Measurements from ENCODE around the gene CPVL. TPM values are rescaled to one million over a fixed set of nuclear protein-coding genes. Genes with fewer than 3 reads are reported as not detected.

Gene CPVL
- total RNA-seq, 1 donor from 2014 or later, result 22.2 TPM

DNA sequence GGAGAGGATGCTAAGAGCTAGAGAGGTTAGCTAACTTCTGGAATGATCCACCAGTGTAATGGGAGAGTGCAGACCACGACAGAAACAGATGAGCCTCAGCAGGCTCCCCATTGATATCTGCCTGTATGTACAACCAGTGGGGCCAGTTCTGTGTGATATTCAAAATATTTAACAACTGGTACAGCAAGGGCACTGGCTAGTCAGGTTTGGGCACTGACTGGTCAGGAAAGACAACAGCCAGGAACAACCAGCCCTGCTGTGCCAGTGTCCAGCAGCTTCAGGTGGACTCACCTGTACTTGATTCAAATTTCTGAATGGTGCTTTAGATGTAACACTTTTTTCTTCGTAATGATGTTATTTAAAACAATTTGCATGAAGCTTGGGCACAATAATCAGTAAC, 182.3 kb downstream of the CPVL start:
- Mint-ChIP-seq H3K27ac (ENCODE audit: unreplicated experiment) (no peak overlapping the region), H3K36me3 (ENCODE audit: low read depth, unreplicated experiment) (no peaks in the 10 kb centered on the region), H3K4me3 (ENCODE audit: unreplicated experiment) (no peak overlapping the region), H3K4me1 (ENCODE audit: low read depth, unreplicated experiment) (no peaks in the 10 kb centered on the region), H3K27me3 (ENCODE audit: low read depth, unreplicated experiment) (peaks cover 17% of the 10 kb centered on the region), H3K9me3 (ENCODE audit: unreplicated experiment) (peaks cover 4% of the 10 kb centered on the region)
- Histone ChIP-seq H2AFZ (ENCODE audit: low read depth, low read length) (no peak overlapping the region), H3K36me3 (ENCODE audit: insufficient read depth, low read length) (no peaks in the 10 kb centered on the region), H3K9ac (ENCODE audit: low read length) (no peak overlapping the region), H3K9me3 (ENCODE audit: insufficient read depth, low read depth, low read length) (no peaks in the 10 kb centered on the region), H4K20me1 (ENCODE audit: insufficient read depth, low read length) (no peaks in the 10 kb centered on the region), H3K4me3 (ENCODE audit: insufficient read depth, low read depth, low read length) (no peak overlapping the region), H3K27ac (ENCODE audit: low read depth, low read length) (no peak overlapping the region), H3K27me3 (ENCODE audit: insufficient read depth, low read length) (peaks cover 7% of the 10 kb centered on the region), H3K4me1 (ENCODE audit: insufficient read depth, low read length) (no peaks in the 10 kb centered on the region), H3K4me2 (ENCODE audit: low read length) (no peak overlapping the region), H3K79me2 (ENCODE audit: insufficient read depth, low read length) (no peaks in the 10 kb centered on the region)
- FAIRE-seq (no peak), DNase-seq (ENCODE audit: low read depth) (no peak)
- TF ChIP-seq, protein P1, sequence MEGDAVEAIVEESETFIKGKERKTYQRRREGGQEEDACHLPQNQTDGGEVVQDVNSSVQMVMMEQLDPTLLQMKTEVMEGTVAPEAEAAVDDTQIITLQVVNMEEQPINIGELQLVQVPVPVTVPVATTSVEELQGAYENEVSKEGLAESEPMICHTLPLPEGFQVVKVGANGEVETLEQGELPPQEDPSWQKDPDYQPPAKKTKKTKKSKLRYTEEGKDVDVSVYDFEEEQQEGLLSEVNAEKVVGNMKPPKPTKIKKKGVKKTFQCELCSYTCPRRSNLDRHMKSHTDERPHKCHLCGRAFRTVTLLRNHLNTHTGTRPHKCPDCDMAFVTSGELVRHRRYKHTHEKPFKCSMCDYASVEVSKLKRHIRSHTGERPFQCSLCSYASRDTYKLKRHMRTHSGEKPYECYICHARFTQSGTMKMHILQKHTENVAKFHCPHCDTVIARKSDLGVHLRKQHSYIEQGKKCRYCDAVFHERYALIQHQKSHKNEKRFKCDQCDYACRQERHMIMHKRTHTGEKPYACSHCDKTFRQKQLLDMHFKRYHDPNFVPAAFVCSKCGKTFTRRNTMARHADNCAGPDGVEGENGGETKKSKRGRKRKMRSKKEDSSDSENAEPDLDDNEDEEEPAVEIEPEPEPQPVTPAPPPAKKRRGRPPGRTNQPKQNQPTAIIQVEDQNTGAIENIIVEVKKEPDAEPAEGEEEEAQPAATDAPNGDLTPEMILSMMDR (IDR thresholded peaks at IDR 0.05; ENCODE audit: insufficient read depth, low read depth, low read length), result no peak
- TF ChIP-seq EZH2 (IDR thresholded peaks at IDR 0.05; ENCODE audit: insufficient read depth, low read length), result no peak

GRCh38 chr7:28961972-28962371, 184.4 kb downstream of the CPVL start:
- Histone ChIP-seq H2AFZ (ENCODE audit: low read depth, low read length) (no peak overlapping the region), H3K4me3 (ENCODE audit: insufficient read depth, low read depth, low read length) (no peak overlapping the region), H3K27me3 (ENCODE audit: insufficient read depth, low read length) (peaks cover 15% of the 10 kb centered on the region), H3K9me3 (ENCODE audit: insufficient read depth, low read depth, low read length) (no peaks in the 10 kb centered on the region), H3K27ac (ENCODE audit: low read depth, low read length) (no peak overlapping the region), H3K79me2 (ENCODE audit: insufficient read depth, low read length) (no peaks in the 10 kb centered on the region), H4K20me1 (ENCODE audit: insufficient read depth, low read length) (no peaks in the 10 kb centered on the region), H3K4me1 (ENCODE audit: insufficient read depth, low read length) (peaks cover 2% of the 10 kb centered on the region), H3K9ac (ENCODE audit: low read length) (no peak overlapping the region), H3K36me3 (ENCODE audit: insufficient read depth, low read length) (no peaks in the 10 kb centered on the region), H3K4me2 (ENCODE audit: low read length) (no peak overlapping the region)
- Mint-ChIP-seq H3K4me1 (ENCODE audit: low read depth, unreplicated experiment) (no peaks in the 10 kb centered on the region), H3K4me3 (ENCODE audit: unreplicated experiment) (no peak overlapping the region), H3K9me3 (ENCODE audit: unreplicated experiment) (peaks cover 7% of the 10 kb centered on the region), H3K27ac (ENCODE audit: unreplicated experiment) (no peak overlapping the region), H3K27me3 (ENCODE audit: low read depth, unreplicated experiment) (peaks cover 30% of the 10 kb centered on the region), H3K36me3 (ENCODE audit: low read depth, unreplicated experiment) (no peaks in the 10 kb centered on the region)
- FAIRE-seq (no peak), DNase-seq (ENCODE audit: low read depth) (no peak)
- TF ChIP-seq EZH2 (IDR thresholded peaks at IDR 0.05; ENCODE audit: insufficient read depth, low read length), result no peak
- TF ChIP-seq, protein P1 (IDR thresholded peaks at IDR 0.05; ENCODE audit: insufficient read depth, low read depth, low read length), result no peak

DNA sequence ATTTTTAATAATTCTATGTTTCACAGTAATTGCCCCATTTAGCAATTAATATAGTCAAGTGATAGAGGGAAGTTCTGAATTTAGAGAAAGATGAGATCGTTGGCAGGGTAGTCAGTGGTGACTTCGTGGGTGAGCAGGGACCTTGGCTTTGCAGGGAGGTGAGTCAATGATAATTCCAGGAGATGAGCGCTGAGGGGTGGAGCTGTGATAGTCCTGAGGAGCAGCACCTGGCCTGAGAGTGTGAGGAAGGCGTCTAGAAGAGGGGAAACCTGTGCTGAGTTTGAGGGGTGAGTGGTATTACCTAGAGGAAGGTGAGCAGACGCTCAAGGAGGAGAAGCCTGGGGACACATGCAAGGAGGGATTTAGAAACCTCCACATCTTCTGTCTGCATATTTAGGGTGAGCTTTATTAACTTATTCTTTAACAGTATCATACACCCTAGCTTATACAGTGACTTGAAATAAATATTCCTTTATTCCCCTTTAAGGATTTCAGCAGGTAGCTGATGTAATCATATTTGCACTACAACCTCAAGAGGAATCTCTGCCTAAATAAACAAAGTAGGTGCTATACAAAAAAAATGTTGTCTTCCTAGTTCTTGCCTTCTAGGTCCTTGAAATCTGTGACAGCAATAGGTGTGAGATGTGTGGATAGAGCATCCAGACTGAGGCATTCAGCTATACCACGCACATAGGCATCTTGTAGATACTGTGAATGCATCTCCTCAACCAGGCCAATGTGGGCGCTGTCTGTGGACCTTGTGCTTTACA, 186.1 kb downstream of the CPVL start:
- H3K4me3 ChIP-seq (ENCODE audit: insufficient read depth, low read depth, low read length), result no peak overlapping the region
- H3K9me3 Mint-ChIP-seq (ENCODE audit: unreplicated experiment), result peaks cover 7% of the 10 kb centered on the region
- H3K36me3 Mint-ChIP-seq (ENCODE audit: low read depth, unreplicated experiment), result no peaks in the 10 kb centered on the region
- no peak for DNase-seq (ENCODE audit: low read depth)
- H3K27me3 Mint-ChIP-seq (ENCODE audit: low read depth, unreplicated experiment), result peaks cover 33% of the 10 kb centered on the region
- TF ChIP-seq, protein P1 (IDR thresholded peaks at IDR 0.05; ENCODE audit: insufficient read depth, low read depth, low read length), result no peak
- no peak for TF ChIP-seq EZH2 (IDR thresholded peaks at IDR 0.05; ENCODE audit: insufficient read depth, low read length)
- no peaks in the 10 kb centered on the region for H4K20me1 ChIP-seq (ENCODE audit: insufficient read depth, low read length)
- H3K27ac Mint-ChIP-seq (ENCODE audit: unreplicated experiment), result no peak overlapping the region
- no peaks in the 10 kb centered on the region for H3K4me1 Mint-ChIP-seq (ENCODE audit: low read depth, unreplicated experiment)
- no peaks in the 10 kb centered on the region for H3K36me3 ChIP-seq (ENCODE audit: insufficient read depth, low read length)
- no peaks in the 10 kb centered on the region for H3K9me3 ChIP-seq (ENCODE audit: insufficient read depth, low read depth, low read length)
- no peaks in the 10 kb centered on the region for H3K79me2 ChIP-seq (ENCODE audit: insufficient read depth, low read length)
- no peak overlapping the region for H3K4me3 Mint-ChIP-seq (ENCODE audit: unreplicated experiment)
- no peak overlapping the region for H3K4me2 ChIP-seq (ENCODE audit: low read length)
- H2AFZ ChIP-seq (ENCODE audit: low read depth, low read length), result no peak overlapping the region
- H3K4me1 ChIP-seq (ENCODE audit: insufficient read depth, low read length), result peaks cover 15% of the 10 kb centered on the region
- no peak overlapping the region for H3K9ac ChIP-seq (ENCODE audit: low read length)
- FAIRE-seq, result no peak
- H3K27me3 ChIP-seq (ENCODE audit: insufficient read depth, low read length), result peaks cover 20% of the 10 kb centered on the region
- no peak overlapping the region for H3K27ac ChIP-seq (ENCODE audit: low read depth, low read length)
